Neural cell (in vitro differentiated cells): Measurements from ENCODE around the gene ITGA1. TPM values are rescaled to one million over a fixed set of nuclear protein-coding genes. Genes with fewer than 3 reads are reported as not detected.

ENCODE experiments used
- H2AFZ ChIP-seq: fragments of 200-600, 300-800 bp; sonication (generic), shearing (Covaris generic); 2 replicates; pipeline ENCODE4 v1.6.0; 2014; ENCODE audit warnings: low read depth, mild to moderate bottlenecking, antibody characterized with exemption, low read length, moderate library complexity
- H3F3A ChIP-seq: fragments of 200-600 bp; shearing (Covaris generic); 2 replicates; pipeline ENCODE4 v1.6.1; 2016; ENCODE audit warnings: mild to moderate bottlenecking, moderate library complexity, mixed read lengths, antibody characterized with exemption, low read length; ENCODE audit not compliant: insufficient read depth, poor library complexity, severe bottlenecking
- H3K27ac ChIP-seq: fragments of 200-600, 300-800 bp; sonication (generic), shearing (Covaris generic); 2 replicates; pipeline ENCODE4 v1.5.1; 2014; ENCODE audit warnings: mild to moderate bottlenecking, low read length, moderate library complexity
- H3K27me3 ChIP-seq: fragments of 300-800, 200-600 bp; sonication (generic), shearing (Covaris generic); 2 replicates; pipeline ENCODE4 v1.6.0; 2014; ENCODE audit warnings: mild to moderate bottlenecking, low read depth, low read length, moderate library complexity; ENCODE audit not compliant: insufficient read depth
- H3K36me3 ChIP-seq: fragments of 300-800, 200-600 bp; sonication (generic), shearing (Covaris generic); 2 replicates; pipeline ENCODE4 v1.5.1; 2014; ENCODE audit warnings: mild to moderate bottlenecking, antibody characterized with exemption, low read length, moderate library complexity; ENCODE audit not compliant: insufficient read depth
- H3K4me2 ChIP-seq: fragments of 300-800, 200-600 bp; sonication (generic), shearing (Covaris generic); 2 replicates; pipeline ENCODE4 v1.6.0; 2014; ENCODE audit warnings: mild to moderate bottlenecking, low read length
- H3K4me3 ChIP-seq: fragments of 300-800, 200-600 bp; sonication (generic), shearing (Covaris generic); 2 replicates; pipeline ENCODE4 v1.5.1; 2014; ENCODE audit warnings: mild to moderate bottlenecking, low read length, moderate library complexity
- H3K79me2 ChIP-seq: fragments of 200-600 bp; shearing (Covaris generic); replicated peaks from 2 replicates; pipeline ENCODE4 v1.6.0; 2014; ENCODE audit warnings: mild to moderate bottlenecking, low read length, moderate library complexity; ENCODE audit not compliant: insufficient read depth
- H3K9ac ChIP-seq: fragments of 300-800, 200-600 bp; sonication (generic), shearing (Covaris generic); 2 replicates; pipeline ENCODE4 v1.6.1; 2016; ENCODE audit warnings: mild to moderate bottlenecking, low read length, mixed read lengths
- H3K9me2 ChIP-seq: fragments of 200-600 bp; shearing (Covaris generic); 2 replicates; pipeline ENCODE4 v1.6.1; 2016; ENCODE audit warnings: mild to moderate bottlenecking, low read length, mixed read lengths; ENCODE audit not compliant: insufficient read depth
- H3K9me3 ChIP-seq: fragments of 200-600, 300-800 bp; sonication (generic), shearing (Covaris generic); 2 replicates; pipeline ENCODE4 v1.6.1; 2016; ENCODE audit warnings: mild to moderate bottlenecking, mixed run types, low read length, moderate library complexity, mixed read lengths
- H4K20me1 ChIP-seq: fragments of 200-600 bp; shearing (Covaris generic); 2 replicates; pipeline ENCODE4 v1.6.1; 2016; ENCODE audit warnings: mild to moderate bottlenecking, mixed run types; ENCODE audit not compliant: insufficient read depth
- EP300 ChIP-seq: fragments of 450-650 bp; conservative IDR thresholded peaks from 2 replicates; pipeline ENCODE4 v1.6.1; 2014; ENCODE audit warnings: antibody characterized with exemption, mild to moderate bottlenecking, moderate library complexity; ENCODE audit not compliant: poor library complexity, severe bottlenecking
- EZH2 ChIP-seq: fragments of 200-600, 300-800 bp; shearing (Covaris generic), sonication (generic); IDR thresholded peaks from 2 replicates; pipeline ENCODE4 v1.6.1; 2014; ENCODE audit warnings: antibody characterized with exemption, low read length, borderline replicate concordance, mild to moderate bottlenecking; ENCODE audit not compliant: insufficient read depth, poor library complexity, severe bottlenecking
- MXI1 ChIP-seq: fragments of 450-650 bp; conservative IDR thresholded peaks from 2 replicates; pipeline ENCODE4 v1.6.1; 2014; ENCODE audit warnings: antibody characterized with exemption, mild to moderate bottlenecking; ENCODE audit not compliant: poor library complexity, severe bottlenecking
- POLR2AphosphoS5 ChIP-seq: IDR thresholded peaks from 2 replicates; pipeline ENCODE4 v1.6.1; 2012
- RAD21 ChIP-seq: fragments of 450-650 bp; conservative IDR thresholded peaks from 2 replicates; pipeline ENCODE4 v1.6.1; 2014; ENCODE audit warnings: antibody characterized with exemption, mild to moderate bottlenecking, moderate library complexity
- SMC3 ChIP-seq: fragments of 450-650 bp; conservative IDR thresholded peaks from 2 replicates; pipeline ENCODE4 v1.6.1; 2014; ENCODE audit warnings: antibody characterized with exemption, mild to moderate bottlenecking, moderate library complexity; ENCODE audit not compliant: poor library complexity
- TAF1 ChIP-seq: IDR thresholded peaks from 2 replicates; pipeline ENCODE4 v1.6.1; 2012; ENCODE audit warnings: low read depth
- polyA plus RNA-seq: library from polyadenylated mRNA; depleted of rRNA; stranded (reverse); fragments of >200 nt; gene quantifications from 2 replicates; pipeline ENCODE4 v1.2.3, GENCODE V29; 2014
- TF ChIP-seq, protein P1 (sequence below): IDR thresholded peaks from 2 replicates; pipeline ENCODE4 v1.6.1; 2012; ENCODE audit warnings: borderline replicate concordance
- TF ChIP-seq, protein P2 (sequence below): fragments of 450-650 bp; IDR thresholded peaks from 2 replicates; pipeline ENCODE4 v1.5.1; 2014; ENCODE audit warnings: antibody characterized with exemption, mild to moderate bottlenecking, moderate library complexity; ENCODE audit not compliant: poor library complexity, severe bottlenecking

The ITGA1 gene
- polyA plus RNA-seq, 1 donor from 2014 or later = 0.15 TPM

- no peaks in the 10 kb centered on the region for H3K27me3 ChIP-seq
- no peaks in the 10 kb centered on the region for H3K9me3 ChIP-seq
- no peaks in the 10 kb centered on the region for H4K20me1 ChIP-seq
- H3K36me3 ChIP-seq = peaks cover 3% of the 10 kb centered on the region
- H3K9me2 ChIP-seq = no peaks in the 10 kb centered on the region
- H3K27ac ChIP-seq = no peak overlapping the region
- peaks cover 3% of the 10 kb centered on the region for H3K79me2 ChIP-seq
- H3F3A ChIP-seq = no peaks in the 10 kb centered on the region
- no peak overlapping the region for H2AFZ ChIP-seq
- no peak for TF ChIP-seq EZH2
- no peak for TF ChIP-seq TAF1
- TF ChIP-seq POLR2AphosphoS5 = no peak
- no peak for TF ChIP-seq EP300
- TF ChIP-seq RAD21 = no peak
- no peak for TF ChIP-seq MXI1
- TF ChIP-seq SMC3 = no peak
- TF ChIP-seq, protein P1, sequence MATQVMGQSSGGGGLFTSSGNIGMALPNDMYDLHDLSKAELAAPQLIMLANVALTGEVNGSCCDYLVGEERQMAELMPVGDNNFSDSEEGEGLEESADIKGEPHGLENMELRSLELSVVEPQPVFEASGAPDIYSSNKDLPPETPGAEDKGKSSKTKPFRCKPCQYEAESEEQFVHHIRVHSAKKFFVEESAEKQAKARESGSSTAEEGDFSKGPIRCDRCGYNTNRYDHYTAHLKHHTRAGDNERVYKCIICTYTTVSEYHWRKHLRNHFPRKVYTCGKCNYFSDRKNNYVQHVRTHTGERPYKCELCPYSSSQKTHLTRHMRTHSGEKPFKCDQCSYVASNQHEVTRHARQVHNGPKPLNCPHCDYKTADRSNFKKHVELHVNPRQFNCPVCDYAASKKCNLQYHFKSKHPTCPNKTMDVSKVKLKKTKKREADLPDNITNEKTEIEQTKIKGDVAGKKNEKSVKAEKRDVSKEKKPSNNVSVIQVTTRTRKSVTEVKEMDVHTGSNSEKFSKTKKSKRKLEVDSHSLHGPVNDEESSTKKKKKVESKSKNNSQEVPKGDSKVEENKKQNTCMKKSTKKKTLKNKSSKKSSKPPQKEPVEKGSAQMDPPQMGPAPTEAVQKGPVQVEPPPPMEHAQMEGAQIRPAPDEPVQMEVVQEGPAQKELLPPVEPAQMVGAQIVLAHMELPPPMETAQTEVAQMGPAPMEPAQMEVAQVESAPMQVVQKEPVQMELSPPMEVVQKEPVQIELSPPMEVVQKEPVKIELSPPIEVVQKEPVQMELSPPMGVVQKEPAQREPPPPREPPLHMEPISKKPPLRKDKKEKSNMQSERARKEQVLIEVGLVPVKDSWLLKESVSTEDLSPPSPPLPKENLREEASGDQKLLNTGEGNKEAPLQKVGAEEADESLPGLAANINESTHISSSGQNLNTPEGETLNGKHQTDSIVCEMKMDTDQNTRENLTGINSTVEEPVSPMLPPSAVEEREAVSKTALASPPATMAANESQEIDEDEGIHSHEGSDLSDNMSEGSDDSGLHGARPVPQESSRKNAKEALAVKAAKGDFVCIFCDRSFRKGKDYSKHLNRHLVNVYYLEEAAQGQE = no peak
- TF ChIP-seq, protein P2, sequence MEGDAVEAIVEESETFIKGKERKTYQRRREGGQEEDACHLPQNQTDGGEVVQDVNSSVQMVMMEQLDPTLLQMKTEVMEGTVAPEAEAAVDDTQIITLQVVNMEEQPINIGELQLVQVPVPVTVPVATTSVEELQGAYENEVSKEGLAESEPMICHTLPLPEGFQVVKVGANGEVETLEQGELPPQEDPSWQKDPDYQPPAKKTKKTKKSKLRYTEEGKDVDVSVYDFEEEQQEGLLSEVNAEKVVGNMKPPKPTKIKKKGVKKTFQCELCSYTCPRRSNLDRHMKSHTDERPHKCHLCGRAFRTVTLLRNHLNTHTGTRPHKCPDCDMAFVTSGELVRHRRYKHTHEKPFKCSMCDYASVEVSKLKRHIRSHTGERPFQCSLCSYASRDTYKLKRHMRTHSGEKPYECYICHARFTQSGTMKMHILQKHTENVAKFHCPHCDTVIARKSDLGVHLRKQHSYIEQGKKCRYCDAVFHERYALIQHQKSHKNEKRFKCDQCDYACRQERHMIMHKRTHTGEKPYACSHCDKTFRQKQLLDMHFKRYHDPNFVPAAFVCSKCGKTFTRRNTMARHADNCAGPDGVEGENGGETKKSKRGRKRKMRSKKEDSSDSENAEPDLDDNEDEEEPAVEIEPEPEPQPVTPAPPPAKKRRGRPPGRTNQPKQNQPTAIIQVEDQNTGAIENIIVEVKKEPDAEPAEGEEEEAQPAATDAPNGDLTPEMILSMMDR = no peak
- no peak overlapping the region for H3K4me3 ChIP-seq
- H3K9ac ChIP-seq = no peak overlapping the region
- H3K4me2 ChIP-seq = no peak overlapping the region
Measured at GRCh38 chr5:52808316-52808901, 20.7 kb downstream of the ITGA1 start.

DNA sequence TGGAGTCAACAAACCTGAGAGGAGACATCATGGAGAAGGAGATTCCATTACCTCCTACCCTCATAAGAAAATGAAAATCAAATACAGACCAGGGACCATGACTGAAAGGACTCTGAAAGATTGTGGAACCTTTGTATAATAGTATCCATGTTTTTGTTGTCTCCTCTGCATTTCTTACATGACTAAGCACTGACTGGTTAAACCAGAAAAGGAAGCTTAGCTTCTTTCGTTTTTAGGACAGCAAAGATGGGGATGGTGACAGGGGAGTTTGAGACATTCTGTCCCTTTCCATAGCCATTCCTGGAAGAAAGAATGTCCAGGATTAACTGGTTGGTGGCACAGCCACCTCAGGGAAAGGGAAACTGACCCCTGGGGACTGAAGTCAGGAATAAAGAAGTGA, 22.2 kb downstream of the ITGA1 start:
- Histone ChIP-seq H3K27me3 (no peaks in the 10 kb centered on the region), H2AFZ (no peak overlapping the region), H3K9me3 (no peaks in the 10 kb centered on the region), H3K4me2 (no peak overlapping the region), H3F3A (no peaks in the 10 kb centered on the region), H3K9me2 (no peaks in the 10 kb centered on the region), H3K27ac (no peak overlapping the region), H3K36me3 (no peaks in the 10 kb centered on the region), H3K9ac (no peak overlapping the region), H4K20me1 (no peaks in the 10 kb centered on the region), H3K4me3 (no peak overlapping the region), H3K79me2 (no peaks in the 10 kb centered on the region)
- TF ChIP-seq SMC3 (no peak), EP300 (no peak), RAD21 (no peak)
- TF ChIP-seq, protein P1 = no peak
- TF ChIP-seq, protein P2 = no peak
